ENCODE measurements around the gene LRRC28. TPM values are rescaled to one million over a fixed set of nuclear protein-coding genes. Genes with fewer than 3 reads are reported as not detected.

Gene LRRC28
- polyA plus RNA-seq, 1 donor from 2014 or later: 20.4 TPM

DNA sequence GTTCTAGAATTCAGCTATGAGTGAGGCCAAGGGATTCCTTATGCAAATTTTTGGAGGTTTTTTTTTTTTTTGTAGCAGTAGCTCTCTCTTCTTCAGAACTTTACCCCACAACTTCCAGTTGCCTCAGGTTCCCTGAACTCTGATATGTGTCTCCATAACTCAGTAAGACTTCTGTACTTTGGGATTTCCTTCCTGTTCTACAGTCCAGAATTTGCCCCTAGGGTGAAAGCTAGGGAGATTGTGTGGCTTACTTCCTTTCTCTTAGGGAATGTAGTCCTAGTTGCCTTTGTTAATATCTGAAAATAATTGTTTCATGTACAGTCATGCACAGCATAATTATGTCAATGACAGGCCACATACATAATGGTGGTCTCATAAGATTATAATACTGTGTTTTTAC, 30.8 kb downstream of the LRRC28 start:
- TF ChIP-seq EP300 (conservative IDR thresholded peaks at IDR 0.05; ENCODE audit: poor library complexity, severe bottlenecking) (no peak), SMC3 (conservative IDR thresholded peaks at IDR 0.05; ENCODE audit: poor library complexity) (no peak)
- no peaks in the 10 kb centered on the region for H4K20me1 ChIP-seq (ENCODE audit: insufficient read depth)
- H2AFZ ChIP-seq (ENCODE audit: low read depth, low read length): no peak overlapping the region

DNA sequence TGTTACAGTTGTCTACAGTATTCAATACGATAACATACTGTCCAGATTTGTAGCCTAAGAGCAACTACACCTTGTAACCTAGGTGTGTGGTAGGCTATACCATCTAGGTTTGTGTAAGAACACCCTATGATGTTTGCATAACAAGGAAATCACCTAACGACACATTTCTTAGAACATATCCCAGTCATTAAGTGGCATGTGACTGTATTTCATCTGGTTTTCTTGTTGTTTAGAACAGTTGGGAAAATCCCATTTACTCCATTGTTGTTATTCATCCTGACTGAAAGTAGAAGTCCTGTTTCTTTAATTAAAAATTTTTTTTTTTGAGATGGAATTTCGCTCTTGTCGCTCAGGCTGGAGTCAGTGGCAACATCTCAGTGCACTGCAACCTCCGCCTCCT, 31.3 kb downstream of the LRRC28 start:
- Histone ChIP-seq H4K20me1 (ENCODE audit: insufficient read depth) (no peaks in the 10 kb centered on the region), H3K27me3 (ENCODE audit: insufficient read depth, low read depth, low read length) (no peaks in the 10 kb centered on the region), H3K9ac (ENCODE audit: low read length) (no peak overlapping the region), H3K4me3 (ENCODE audit: low read length) (no peak overlapping the region), H3K4me2 (ENCODE audit: low read length) (no peak overlapping the region), H3K79me2 (replicated peaks; ENCODE audit: insufficient read depth, low read length) (no peaks in the 10 kb centered on the region), H3K27ac (ENCODE audit: low read length) (no peak overlapping the region), H3F3A (ENCODE audit: insufficient read depth, low read length, poor library complexity, severe bottlenecking) (no peaks in the 10 kb centered on the region), H3K9me3 (ENCODE audit: low read length) (no peaks in the 10 kb centered on the region), H3K9me2 (ENCODE audit: insufficient read depth, low read length) (no peaks in the 10 kb centered on the region), H3K36me3 (ENCODE audit: insufficient read depth, low read length) (no peaks in the 10 kb centered on the region), H2AFZ (ENCODE audit: low read depth, low read length) (no peak overlapping the region)
- TF ChIP-seq, protein P1, sequence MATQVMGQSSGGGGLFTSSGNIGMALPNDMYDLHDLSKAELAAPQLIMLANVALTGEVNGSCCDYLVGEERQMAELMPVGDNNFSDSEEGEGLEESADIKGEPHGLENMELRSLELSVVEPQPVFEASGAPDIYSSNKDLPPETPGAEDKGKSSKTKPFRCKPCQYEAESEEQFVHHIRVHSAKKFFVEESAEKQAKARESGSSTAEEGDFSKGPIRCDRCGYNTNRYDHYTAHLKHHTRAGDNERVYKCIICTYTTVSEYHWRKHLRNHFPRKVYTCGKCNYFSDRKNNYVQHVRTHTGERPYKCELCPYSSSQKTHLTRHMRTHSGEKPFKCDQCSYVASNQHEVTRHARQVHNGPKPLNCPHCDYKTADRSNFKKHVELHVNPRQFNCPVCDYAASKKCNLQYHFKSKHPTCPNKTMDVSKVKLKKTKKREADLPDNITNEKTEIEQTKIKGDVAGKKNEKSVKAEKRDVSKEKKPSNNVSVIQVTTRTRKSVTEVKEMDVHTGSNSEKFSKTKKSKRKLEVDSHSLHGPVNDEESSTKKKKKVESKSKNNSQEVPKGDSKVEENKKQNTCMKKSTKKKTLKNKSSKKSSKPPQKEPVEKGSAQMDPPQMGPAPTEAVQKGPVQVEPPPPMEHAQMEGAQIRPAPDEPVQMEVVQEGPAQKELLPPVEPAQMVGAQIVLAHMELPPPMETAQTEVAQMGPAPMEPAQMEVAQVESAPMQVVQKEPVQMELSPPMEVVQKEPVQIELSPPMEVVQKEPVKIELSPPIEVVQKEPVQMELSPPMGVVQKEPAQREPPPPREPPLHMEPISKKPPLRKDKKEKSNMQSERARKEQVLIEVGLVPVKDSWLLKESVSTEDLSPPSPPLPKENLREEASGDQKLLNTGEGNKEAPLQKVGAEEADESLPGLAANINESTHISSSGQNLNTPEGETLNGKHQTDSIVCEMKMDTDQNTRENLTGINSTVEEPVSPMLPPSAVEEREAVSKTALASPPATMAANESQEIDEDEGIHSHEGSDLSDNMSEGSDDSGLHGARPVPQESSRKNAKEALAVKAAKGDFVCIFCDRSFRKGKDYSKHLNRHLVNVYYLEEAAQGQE (IDR thresholded peaks at IDR 0.05; ENCODE audit: borderline replicate concordance): no peak
- TF ChIP-seq, protein P2, sequence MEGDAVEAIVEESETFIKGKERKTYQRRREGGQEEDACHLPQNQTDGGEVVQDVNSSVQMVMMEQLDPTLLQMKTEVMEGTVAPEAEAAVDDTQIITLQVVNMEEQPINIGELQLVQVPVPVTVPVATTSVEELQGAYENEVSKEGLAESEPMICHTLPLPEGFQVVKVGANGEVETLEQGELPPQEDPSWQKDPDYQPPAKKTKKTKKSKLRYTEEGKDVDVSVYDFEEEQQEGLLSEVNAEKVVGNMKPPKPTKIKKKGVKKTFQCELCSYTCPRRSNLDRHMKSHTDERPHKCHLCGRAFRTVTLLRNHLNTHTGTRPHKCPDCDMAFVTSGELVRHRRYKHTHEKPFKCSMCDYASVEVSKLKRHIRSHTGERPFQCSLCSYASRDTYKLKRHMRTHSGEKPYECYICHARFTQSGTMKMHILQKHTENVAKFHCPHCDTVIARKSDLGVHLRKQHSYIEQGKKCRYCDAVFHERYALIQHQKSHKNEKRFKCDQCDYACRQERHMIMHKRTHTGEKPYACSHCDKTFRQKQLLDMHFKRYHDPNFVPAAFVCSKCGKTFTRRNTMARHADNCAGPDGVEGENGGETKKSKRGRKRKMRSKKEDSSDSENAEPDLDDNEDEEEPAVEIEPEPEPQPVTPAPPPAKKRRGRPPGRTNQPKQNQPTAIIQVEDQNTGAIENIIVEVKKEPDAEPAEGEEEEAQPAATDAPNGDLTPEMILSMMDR (IDR thresholded peaks at IDR 0.05; ENCODE audit: poor library complexity, severe bottlenecking): no peak

More for the DNA sequence above, 30.8 kb downstream of the LRRC28 start:
- Histone ChIP-seq H3K27ac (ENCODE audit: low read length) (no peak overlapping the region), H3K4me3 (ENCODE audit: low read length) (no peak overlapping the region), H3F3A (ENCODE audit: insufficient read depth, low read length, poor library complexity, severe bottlenecking) (no peaks in the 10 kb centered on the region), H3K4me2 (ENCODE audit: low read length) (no peak overlapping the region), H3K9me3 (ENCODE audit: low read length) (no peaks in the 10 kb centered on the region), H3K79me2 (replicated peaks; ENCODE audit: insufficient read depth, low read length) (no peaks in the 10 kb centered on the region), H3K9ac (ENCODE audit: low read length) (no peak overlapping the region), H3K27me3 (ENCODE audit: insufficient read depth, low read depth, low read length) (no peaks in the 10 kb centered on the region), H3K9me2 (ENCODE audit: insufficient read depth, low read length) (no peaks in the 10 kb centered on the region), H3K36me3 (ENCODE audit: insufficient read depth, low read length) (no peaks in the 10 kb centered on the region)

GRCh38 chr15:99283717-99284116, 32.4 kb downstream of the LRRC28 start:
- Histone ChIP-seq H3K9me3 (ENCODE audit: low read length) (no peaks in the 10 kb centered on the region), H3K79me2 (replicated peaks; ENCODE audit: insufficient read depth, low read length) (no peaks in the 10 kb centered on the region), H3K9ac (ENCODE audit: low read length) (no peak overlapping the region), H3K4me3 (ENCODE audit: low read length) (no peak overlapping the region), H3K9me2 (ENCODE audit: insufficient read depth, low read length) (no peaks in the 10 kb centered on the region), H2AFZ (ENCODE audit: low read depth, low read length) (no peak overlapping the region), H3K27me3 (ENCODE audit: insufficient read depth, low read depth, low read length) (no peaks in the 10 kb centered on the region), H4K20me1 (ENCODE audit: insufficient read depth) (no peaks in the 10 kb centered on the region), H3K36me3 (ENCODE audit: insufficient read depth, low read length) (no peaks in the 10 kb centered on the region), H3K27ac (ENCODE audit: low read length) (no peak overlapping the region), H3F3A (ENCODE audit: insufficient read depth, low read length, poor library complexity, severe bottlenecking) (no peaks in the 10 kb centered on the region), H3K4me2 (ENCODE audit: low read length) (no peak overlapping the region)
- TF ChIP-seq TAF1 (IDR thresholded peaks at IDR 0.05; ENCODE audit: low read depth): no peak
- TF ChIP-seq EZH2 (IDR thresholded peaks at IDR 0.05; ENCODE audit: borderline replicate concordance, insufficient read depth, low read length, poor library complexity, severe bottlenecking): no peak
- no peak for TF ChIP-seq MXI1 (conservative IDR thresholded peaks at IDR 0.05; ENCODE audit: poor library complexity, severe bottlenecking)
- TF ChIP-seq SMC3 (conservative IDR thresholded peaks at IDR 0.05; ENCODE audit: poor library complexity): no peak
- no peak for TF ChIP-seq POLR2AphosphoS5 (IDR thresholded peaks at IDR 0.05)
- no peak for TF ChIP-seq RAD21 (conservative IDR thresholded peaks at IDR 0.05)
- no peak for TF ChIP-seq EP300 (conservative IDR thresholded peaks at IDR 0.05; ENCODE audit: poor library complexity, severe bottlenecking)
- TF ChIP-seq, protein P1 (IDR thresholded peaks at IDR 0.05; ENCODE audit: borderline replicate concordance): no peak
- TF ChIP-seq, protein P2 (IDR thresholded peaks at IDR 0.05; ENCODE audit: poor library complexity, severe bottlenecking): no peak

Data from neural cell (in vitro differentiated cells).